ENCODE results near the gene CORO2B.

The CORO2B gene

DNA sequence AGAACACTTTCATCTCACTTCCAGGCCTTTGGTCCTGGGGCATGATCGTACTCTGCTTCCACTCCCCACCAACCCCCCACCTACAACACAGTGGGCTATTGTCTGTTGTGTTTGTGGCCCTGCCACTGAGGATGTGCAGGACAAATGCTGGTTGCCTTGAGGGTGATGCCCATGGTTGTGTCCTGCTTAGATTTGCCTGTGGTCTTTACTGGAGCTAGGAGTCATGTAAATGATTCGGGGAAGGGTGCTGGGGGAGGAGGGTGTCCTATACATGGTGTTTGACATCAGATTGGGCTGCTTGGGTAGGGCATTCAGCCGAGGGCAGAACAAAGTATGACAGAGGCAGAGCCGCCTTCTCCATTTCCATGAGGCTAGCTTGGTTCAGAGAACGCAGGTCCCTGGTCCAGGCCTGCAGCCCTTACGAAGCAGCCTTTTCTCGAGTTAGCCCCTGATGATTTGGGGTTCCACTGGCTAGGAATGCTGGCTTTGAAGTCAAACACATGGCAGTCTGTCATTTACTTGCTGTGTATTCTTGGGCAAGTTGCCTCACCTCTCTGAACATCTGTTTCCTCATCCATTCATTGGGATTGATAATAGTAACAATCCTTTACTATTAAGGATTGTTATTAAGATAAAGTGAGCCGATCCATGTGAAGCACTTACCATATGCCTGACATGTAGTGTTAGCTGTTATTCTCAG is 6.9 kb downstream of the CORO2B start:
- Histone ChIP-seq H3K9me3 (ENCODE audit: insufficient read depth, low read length) (no peaks in the 10 kb centered on the region), H3K9ac (ENCODE audit: low read length) (no peak overlapping the region), H3K9me2 (replicated peaks; ENCODE audit: insufficient read depth, low read length) (no peaks in the 10 kb centered on the region), H3K36me3 (ENCODE audit: low read length) (no peaks in the 10 kb centered on the region), H3F3A (ENCODE audit: insufficient read depth) (no peaks in the 10 kb centered on the region), H4K20me1 (ENCODE audit: low read depth, low read length) (no peaks in the 10 kb centered on the region), H3K27ac (ENCODE audit: low read depth, low read length) (no peak overlapping the region), H3K27me3 (ENCODE audit: low read length) (no peaks in the 10 kb centered on the region), H3K4me2 (ENCODE audit: low read depth, low read length, poor library complexity, severe bottlenecking) (no peak overlapping the region), H2AFZ (ENCODE audit: low read depth, low read length, severe bottlenecking) (no peak overlapping the region), H3K79me2 (ENCODE audit: insufficient read depth, low read length) (no peaks in the 10 kb centered on the region), H3K4me3 (ENCODE audit: insufficient read depth, low read length, poor library complexity, severe bottlenecking) (no peak overlapping the region)
- TF ChIP-seq EZH2phosphoT487 (conservative IDR thresholded peaks at IDR 0.05; ENCODE audit: low read length), result no peak
- TF ChIP-seq, protein P1, sequence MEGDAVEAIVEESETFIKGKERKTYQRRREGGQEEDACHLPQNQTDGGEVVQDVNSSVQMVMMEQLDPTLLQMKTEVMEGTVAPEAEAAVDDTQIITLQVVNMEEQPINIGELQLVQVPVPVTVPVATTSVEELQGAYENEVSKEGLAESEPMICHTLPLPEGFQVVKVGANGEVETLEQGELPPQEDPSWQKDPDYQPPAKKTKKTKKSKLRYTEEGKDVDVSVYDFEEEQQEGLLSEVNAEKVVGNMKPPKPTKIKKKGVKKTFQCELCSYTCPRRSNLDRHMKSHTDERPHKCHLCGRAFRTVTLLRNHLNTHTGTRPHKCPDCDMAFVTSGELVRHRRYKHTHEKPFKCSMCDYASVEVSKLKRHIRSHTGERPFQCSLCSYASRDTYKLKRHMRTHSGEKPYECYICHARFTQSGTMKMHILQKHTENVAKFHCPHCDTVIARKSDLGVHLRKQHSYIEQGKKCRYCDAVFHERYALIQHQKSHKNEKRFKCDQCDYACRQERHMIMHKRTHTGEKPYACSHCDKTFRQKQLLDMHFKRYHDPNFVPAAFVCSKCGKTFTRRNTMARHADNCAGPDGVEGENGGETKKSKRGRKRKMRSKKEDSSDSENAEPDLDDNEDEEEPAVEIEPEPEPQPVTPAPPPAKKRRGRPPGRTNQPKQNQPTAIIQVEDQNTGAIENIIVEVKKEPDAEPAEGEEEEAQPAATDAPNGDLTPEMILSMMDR (IDR thresholded peaks at IDR 0.05; ENCODE audit: insufficient read depth, low read length, poor library complexity, severe bottlenecking), result no peak

DNA sequence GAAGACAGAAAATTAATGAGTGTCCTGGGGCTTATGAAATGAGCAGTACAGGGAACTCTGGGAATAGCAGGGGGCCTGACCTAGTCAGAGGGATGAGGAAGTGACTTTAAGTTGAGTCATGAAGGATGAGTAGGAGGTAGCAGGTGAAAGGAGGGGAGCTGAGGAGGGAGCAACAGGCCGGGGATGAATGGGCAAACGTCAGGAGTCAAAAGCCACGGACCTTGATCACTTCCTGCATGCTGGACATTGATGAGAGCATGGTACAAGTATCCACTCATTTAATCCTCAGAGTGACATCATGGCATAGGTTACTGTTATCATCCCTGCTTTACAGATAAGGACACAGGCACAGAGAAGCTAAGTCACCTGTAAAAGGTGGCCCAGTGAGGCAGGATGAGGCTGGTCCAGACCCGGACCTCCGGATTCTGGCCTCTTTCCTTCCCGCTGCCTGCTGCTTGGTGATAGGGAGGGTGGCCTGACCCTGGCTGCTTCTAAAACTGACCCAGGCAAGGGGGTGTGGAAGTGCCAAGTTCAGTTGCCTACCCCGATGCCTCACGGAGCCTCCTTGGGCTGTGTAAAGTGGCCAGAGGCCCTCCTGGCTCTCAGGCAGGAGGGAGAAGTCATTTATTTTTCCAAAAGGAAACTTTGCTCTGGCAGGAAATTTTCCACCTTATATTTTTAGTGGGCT is 7.6 kb downstream of the CORO2B start:
- Histone ChIP-seq H3K79me2 (ENCODE audit: insufficient read depth, low read length) (no peaks in the 10 kb centered on the region), H3K36me3 (ENCODE audit: low read length) (no peaks in the 10 kb centered on the region), H3K27me3 (ENCODE audit: low read length) (no peaks in the 10 kb centered on the region), H3K9ac (ENCODE audit: low read length) (no peak overlapping the region), H3K9me3 (ENCODE audit: insufficient read depth, low read length) (no peaks in the 10 kb centered on the region), H3K4me3 (ENCODE audit: insufficient read depth, low read length, poor library complexity, severe bottlenecking) (no peak overlapping the region), H3K4me2 (ENCODE audit: low read depth, low read length, poor library complexity, severe bottlenecking) (no peak overlapping the region), H3K27ac (ENCODE audit: low read depth, low read length) (no peak overlapping the region), H4K20me1 (ENCODE audit: low read depth, low read length) (no peaks in the 10 kb centered on the region), H2AFZ (ENCODE audit: low read depth, low read length, severe bottlenecking) (no peak overlapping the region), H3K9me2 (replicated peaks; ENCODE audit: insufficient read depth, low read length) (no peaks in the 10 kb centered on the region), H3F3A (ENCODE audit: insufficient read depth) (no peaks in the 10 kb centered on the region)
- TF ChIP-seq EZH2phosphoT487 (conservative IDR thresholded peaks at IDR 0.05; ENCODE audit: low read length), result no peak
- TF ChIP-seq, protein P1 (IDR thresholded peaks at IDR 0.05; ENCODE audit: insufficient read depth, low read length, poor library complexity, severe bottlenecking), result no peak

DNA sequence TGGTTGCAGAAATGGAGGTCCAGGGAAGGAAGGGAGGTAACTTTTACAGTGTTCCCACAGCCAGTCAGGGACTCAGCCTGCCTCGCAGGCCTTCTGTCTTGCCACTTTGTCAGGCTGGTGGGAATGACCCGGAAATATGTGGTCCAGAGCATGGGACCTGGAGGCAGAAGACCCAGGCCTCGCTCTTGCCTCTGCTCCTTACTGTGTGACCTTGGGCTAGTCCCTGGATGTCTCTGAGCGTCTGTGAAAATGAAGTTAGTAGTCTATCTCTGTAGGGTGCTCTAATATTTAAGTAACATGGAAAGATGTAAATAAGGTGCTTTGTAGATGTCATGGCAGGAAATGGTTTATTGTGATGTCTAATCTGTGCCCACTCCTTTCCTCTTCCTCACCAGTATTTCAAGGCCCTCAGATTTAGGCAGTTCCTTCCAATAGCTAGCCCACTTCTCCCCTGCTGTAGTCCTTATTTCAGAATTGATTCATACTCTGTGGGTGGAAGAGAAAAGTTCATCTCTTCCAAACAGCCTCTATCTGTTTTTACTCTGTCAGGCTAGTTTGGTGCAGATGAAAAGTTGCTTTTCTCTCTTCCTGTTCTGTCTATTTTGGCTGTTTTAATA is 9.1 kb downstream of the CORO2B start:
- no peaks in the 10 kb centered on the region for H3K9me3 ChIP-seq (ENCODE audit: insufficient read depth, low read length)
- H4K20me1 ChIP-seq (ENCODE audit: low read depth, low read length), result no peaks in the 10 kb centered on the region
- H3K9me2 ChIP-seq (replicated peaks; ENCODE audit: insufficient read depth, low read length), result no peaks in the 10 kb centered on the region
- H3K4me2 ChIP-seq (ENCODE audit: low read depth, low read length, poor library complexity, severe bottlenecking), result no peak overlapping the region
- no peaks in the 10 kb centered on the region for H3K27me3 ChIP-seq (ENCODE audit: low read length)
- no peak overlapping the region for H3K9ac ChIP-seq (ENCODE audit: low read length)
- H3K27ac ChIP-seq (ENCODE audit: low read depth, low read length), result no peak overlapping the region
- H3F3A ChIP-seq (ENCODE audit: insufficient read depth), result no peaks in the 10 kb centered on the region
- H3K36me3 ChIP-seq (ENCODE audit: low read length), result no peaks in the 10 kb centered on the region
- TF ChIP-seq EZH2phosphoT487 (conservative IDR thresholded peaks at IDR 0.05; ENCODE audit: low read length), result no peak
- TF ChIP-seq, protein P1 (IDR thresholded peaks at IDR 0.05; ENCODE audit: insufficient read depth, low read length, poor library complexity, severe bottlenecking), result no peak
- H3K4me3 ChIP-seq (ENCODE audit: insufficient read depth, low read length, poor library complexity, severe bottlenecking), result no peak overlapping the region
- no peaks in the 10 kb centered on the region for H3K79me2 ChIP-seq (ENCODE audit: insufficient read depth, low read length)
- H2AFZ ChIP-seq (ENCODE audit: low read depth, low read length, severe bottlenecking), result no peak overlapping the region
